ENCODE measurements around the gene CHRDL2. TPM values are rescaled to one million over a fixed set of nuclear protein-coding genes. Genes with fewer than 3 reads are reported as not detected.

The CHRDL2 gene
- total and polyA plus RNA-seq, 2 donors (not counting 3 experiments of a cell fraction or from before 2014, with no cell fraction given) = not detected

GRCh38 chr11:74739546-74740270, 8.5 kb upstream of the CHRDL2 start:
- POLR2A ChIA-PET = interaction anchor here (0.8 to 0.9 kb wide), 2 partner anchors 9 to 37 kb away, joined by 3 read pairs; partner anchors contain the start of gene RNF169
- dilution Hi-C loops (cut with MboI; ENCODE audit: extremely low pct_ligation_motif_present, low sequenced_read_pairs) = no loop called here
- intact Hi-C loops (cut with micrococcal nuclease) = loop anchor here (10.0 kb wide), 1 partner anchor 285 kb away; no protein-coding TSS in a partner anchor

More at GRCh38 chr11:74739546-74740270, 8.5 kb upstream of the CHRDL2 start:
- peak; percentile 87 for FAIRE-seq
- DNase-seq (ENCODE audit: low read depth, low spot score) = peak; percentile 64
- H3K79me2 ChIP-seq (ENCODE audit: control insufficient read depth, insufficient read depth, low read length) = no peaks in the 10 kb centered on the region
- BruUV-seq (replicated peaks) = no TSS peak
- H3K9me3 ChIP-seq (replicated peaks; ENCODE audit: control insufficient read depth, insufficient read depth, low read length) = no peaks in the 10 kb centered on the region
- H3K9me1 ChIP-seq (replicated peaks; ENCODE audit: control insufficient read depth, extremely low read depth, insufficient read depth, low read length) = no peaks in the 10 kb centered on the region
- TF ChIP-seq GATA2 (IDR thresholded peaks at IDR 0.05; ENCODE audit: insufficient read depth, insufficient read length, low read depth, low read length) (no peak), CTCF (IDR thresholded peaks at IDR 0.05; ENCODE audit: extremely low read depth in 1 of 2, insufficient read depth in 1 of 2, low read depth in 1 of 2, low read length in 2 of 2) (peak; percentile 87 to 89)
- no peak overlapping the region for H2AFZ ChIP-seq (ENCODE audit: low read depth, low read length)
- H3K4me2 ChIP-seq (ENCODE audit: insufficient read depth, low read length) = no peak overlapping the region
- peaks cover 11 to 17% of the 10 kb centered on the region in 2 experiments for H3K27me3 ChIP-seq (ENCODE audit: control insufficient read depth in 2 of 2, insufficient read depth in 2 of 2, low read length in 2 of 2)
- H3K4me3 ChIP-seq (replicated peaks in 1 of 3; ENCODE audit: insufficient read depth in 1 of 3, low read depth in 1 of 3, low read length in 3 of 3) = no peak overlapping the region
- no peaks in the 10 kb centered on the region for H4K20me1 ChIP-seq (replicated peaks; ENCODE audit: control insufficient read depth, extremely low read depth, insufficient read depth, low read length)
- no peaks in the 10 kb centered on the region for H3K36me3 ChIP-seq (ENCODE audit: control insufficient read depth in 2 of 2, extremely low read depth in 1 of 2, insufficient read depth in 2 of 2, low read length in 2 of 2)
- CTCF ChIA-PET = interaction anchor here (0.6 to 4.3 kb wide), 65 partner anchors 9 to 726 kb away, joined by 3 to 112 read pairs (median 4); partner anchors contain the start of genes LIPT2, POLD3 and RNF169
- H3K27ac ChIP-seq (ENCODE audit: insufficient read depth, low read depth, low read length) = no peak overlapping the region
- H3K9ac ChIP-seq (replicated peaks; ENCODE audit: extremely low read depth, insufficient read depth, low read length) = no peak overlapping the region
- no peaks in the 10 kb centered on the region for H3K4me1 ChIP-seq (ENCODE audit: control insufficient read depth, extremely low read depth, insufficient read depth, low read length)
